Hematopoietic multipotent progenitor cell treated with erythropoietin and hydrocortisone succinate and interleukin-3 and kit ligand, for 17 days (in vitro differentiated cells): ENCODE results near the gene SAMD8.
"Not testable (repeated sequence)": the region's sequence is repeated elsewhere in the genome, so short reads cannot be mapped to it uniquely, and the experiment has no call there.

ENCODE experiments used
- DNase-seq: peaks from one replicate; pipeline ENCODE4 v3.0.0-alpha.2; 2015; ENCODE audit warnings: low spot score

SAMD8 gene

DNA sequence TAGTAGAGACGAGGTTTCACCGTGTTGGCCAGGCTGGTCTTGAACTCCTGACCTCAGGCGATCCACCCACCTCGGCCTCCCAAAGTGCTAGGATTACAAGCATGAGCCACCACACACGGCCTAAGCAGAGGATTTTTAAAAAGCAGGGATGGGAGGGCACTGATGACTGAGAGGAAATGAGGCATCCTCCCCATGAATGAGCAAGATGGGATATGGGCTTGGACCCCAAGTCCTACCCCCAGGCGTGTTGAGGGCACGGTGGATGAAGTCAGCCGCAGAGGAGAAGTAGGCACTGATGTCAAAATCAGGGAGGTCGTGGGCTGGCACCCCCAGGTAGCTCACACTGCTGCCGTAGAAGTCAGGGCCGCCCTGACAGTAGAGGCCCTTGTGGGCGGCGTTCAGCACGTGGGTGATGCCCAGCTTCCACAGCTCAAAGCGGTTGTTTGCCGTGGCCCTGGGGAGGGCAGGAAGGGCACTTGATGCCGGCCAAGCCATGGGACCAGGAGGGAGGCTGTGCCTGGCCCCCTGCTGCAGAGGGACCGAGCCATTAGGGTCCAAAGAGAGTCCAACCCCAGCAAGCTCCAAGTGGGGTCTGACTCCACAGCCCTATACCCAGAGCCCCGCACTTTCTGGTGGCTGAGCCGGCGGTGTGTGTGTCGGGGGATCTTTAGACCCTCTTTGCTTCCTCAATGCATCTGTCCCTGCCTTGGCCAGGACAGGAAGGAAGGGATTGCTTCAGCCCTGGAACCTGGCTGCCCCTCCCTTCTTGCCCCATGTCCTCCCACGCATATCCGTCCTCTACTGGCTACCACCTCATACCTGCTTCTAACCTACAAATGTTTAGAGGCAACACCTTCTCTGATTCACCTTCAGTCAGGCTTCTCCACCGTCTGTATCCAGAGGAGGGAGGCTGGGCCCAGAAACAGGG is 3.4 kb upstream of the SAMD8 start:
- no peak for DNase-seq

GRCh38 chr10:75108684-75109458 is 2.6 kb upstream of the SAMD8 start:
- no peak for DNase-seq

GRCh38 chr10:75109459-75109778 is 2.0 kb upstream of the SAMD8 start:
- no peak for DNase-seq

DNA sequence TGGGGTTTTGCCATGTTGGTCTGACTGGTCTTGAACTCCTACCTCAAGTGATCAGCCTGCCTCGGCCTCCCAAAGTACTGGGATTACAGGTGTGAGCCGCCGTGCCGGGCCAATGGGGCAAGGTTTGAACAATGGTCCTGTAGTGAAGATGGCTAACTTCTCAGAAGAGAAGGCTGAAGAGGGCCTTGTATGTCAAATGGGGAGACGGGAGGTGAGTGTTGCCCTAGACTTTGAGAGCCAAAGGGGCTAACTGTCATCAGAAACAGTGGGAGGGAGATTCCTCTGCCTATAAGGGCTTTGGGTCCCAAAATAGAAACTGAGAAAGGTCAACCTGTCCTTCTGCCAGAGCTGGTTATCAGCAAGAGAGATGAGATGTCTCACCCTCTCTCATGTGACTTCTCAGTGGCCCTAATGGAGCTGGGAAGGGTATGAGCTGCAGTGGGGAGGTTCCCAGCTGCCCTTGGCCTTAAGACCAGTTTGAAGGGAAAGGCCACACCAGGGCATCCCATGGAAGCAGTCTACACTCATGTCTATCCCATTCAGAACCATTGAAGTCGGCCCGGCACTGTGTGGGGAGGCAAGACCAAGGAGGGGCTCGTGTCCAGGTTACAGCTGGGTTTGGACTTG is 1.3 kb upstream of the SAMD8 start:
- DNase-seq, result no peak

DNA sequence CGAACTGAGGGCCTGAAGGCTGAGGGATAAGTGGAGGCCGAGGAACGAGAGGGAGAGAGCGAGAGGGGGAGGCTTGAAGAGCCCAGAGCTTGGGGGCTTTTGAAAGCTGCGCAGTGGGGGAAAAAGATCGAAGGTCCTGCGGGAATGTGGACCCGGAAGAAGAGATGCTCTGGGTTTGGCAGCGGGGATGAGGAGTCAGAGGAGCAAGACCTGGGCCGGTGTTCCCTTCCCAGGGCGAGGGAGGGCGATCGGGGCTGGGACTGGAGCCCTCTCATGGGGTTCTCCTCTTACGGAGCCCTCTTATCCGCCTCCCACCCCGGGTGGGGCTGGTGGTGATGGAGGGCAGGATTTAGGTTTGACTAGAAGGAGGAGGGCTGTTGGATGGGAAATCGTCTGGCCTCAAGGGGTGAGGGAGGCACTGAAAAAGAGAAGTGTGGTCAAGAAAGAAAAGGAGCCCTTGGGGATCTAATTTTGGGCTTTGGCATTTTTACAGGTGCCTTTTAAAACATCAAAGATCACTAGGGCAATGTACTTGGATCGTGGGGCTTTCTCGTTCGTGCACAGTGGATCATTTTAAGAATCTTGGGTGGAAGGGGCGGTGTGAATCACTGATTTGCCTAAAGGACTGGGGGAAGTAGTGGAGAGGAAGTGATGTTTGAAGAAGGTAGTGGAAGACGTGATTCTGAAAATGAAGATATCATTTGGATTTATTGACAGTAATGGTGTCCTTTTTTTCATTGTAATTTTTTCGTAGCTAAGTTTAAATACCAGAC is 637 bp downstream of the SAMD8 start:
- DNase-seq, result peak; percentile 23

DNA sequence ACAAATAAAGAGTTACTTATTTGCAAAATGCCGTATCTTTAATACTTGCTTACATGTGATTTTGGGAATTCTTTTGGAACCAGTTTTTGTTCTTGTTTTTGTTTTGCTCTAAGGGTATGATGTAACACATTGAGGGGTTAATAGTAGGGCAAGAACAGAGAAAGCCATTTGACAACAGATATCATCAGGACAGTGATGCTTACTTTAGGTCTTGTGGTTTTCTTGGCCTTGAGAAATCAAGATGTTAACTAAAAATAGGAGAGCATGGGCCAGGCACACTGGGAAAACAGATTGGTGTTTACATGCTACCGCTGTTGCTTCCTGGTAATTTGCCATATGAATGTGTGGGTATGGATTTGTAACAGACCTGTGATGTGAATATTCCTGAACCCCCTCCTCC is 3.7 kb downstream of the SAMD8 start:
- DNase-seq, result no peak

DNA sequence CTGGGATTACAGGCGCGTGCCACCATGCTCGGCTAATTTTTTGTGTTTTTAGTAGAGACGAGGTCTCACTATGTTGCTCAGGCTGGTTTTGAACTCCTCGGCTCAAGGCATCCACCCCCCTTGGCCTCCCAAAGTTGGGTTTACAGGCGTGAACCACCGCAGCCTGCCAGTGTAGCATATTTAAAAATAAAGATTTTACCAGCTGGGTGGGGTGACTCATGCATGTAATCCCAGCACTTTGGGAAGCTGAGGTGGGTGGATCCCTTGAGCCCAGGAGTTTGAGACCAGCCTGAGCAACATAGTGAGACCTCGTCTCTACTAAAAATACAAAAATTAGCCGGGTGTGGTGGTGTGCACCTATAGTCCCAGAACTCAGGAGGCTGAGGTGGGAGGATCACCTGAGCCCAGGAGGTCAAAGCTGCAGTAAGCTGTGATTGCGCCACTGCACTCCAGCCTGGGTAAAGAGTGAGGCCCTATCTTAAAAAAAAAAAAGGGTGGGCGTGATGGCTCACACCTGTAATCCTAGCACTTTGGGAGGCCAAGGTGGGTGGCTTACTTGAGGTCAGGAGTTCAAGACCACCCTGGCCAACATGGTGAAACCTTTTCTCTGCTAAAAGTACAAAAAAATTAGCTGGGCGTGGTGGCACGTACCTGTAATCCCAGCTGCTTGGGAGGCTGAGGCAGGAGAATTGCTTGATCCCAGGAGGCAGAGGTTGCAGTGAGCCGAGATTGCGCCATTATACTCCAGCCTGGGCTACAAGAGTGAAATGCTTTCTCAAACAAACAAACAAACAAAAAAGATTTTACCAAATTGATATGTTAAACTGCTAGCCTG is 5.7 kb downstream of the SAMD8 start:
- DNase-seq, result not testable (repeated sequence)

- no peak for DNase-seq
Measured at GRCh38 chr10:75117995-75118394, 6.5 kb downstream of the SAMD8 start.

GRCh38 chr10:75119444-75120066 is 8.1 kb downstream of the SAMD8 start:
- DNase-seq, result not testable (repeated sequence)

DNA sequence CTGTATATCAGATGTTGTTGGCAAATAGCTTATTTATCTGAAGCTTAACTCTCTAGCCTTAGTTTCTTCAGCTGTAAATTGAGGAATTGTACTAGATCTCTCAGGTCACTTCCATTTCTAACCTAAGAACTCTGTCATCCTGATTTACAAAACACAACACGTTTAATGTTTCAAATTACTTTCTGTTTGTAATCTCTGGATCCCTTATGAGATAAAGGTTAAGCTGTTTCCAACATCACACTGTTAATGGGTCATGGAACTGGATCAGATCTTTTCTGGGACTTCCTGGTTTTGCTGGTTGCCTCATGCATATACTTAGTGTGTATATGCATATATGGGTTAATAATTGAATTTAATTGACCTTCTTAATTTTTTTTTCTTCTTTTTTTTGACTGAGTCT is 9.9 kb downstream of the SAMD8 start:
- no peak for DNase-seq

DNA sequence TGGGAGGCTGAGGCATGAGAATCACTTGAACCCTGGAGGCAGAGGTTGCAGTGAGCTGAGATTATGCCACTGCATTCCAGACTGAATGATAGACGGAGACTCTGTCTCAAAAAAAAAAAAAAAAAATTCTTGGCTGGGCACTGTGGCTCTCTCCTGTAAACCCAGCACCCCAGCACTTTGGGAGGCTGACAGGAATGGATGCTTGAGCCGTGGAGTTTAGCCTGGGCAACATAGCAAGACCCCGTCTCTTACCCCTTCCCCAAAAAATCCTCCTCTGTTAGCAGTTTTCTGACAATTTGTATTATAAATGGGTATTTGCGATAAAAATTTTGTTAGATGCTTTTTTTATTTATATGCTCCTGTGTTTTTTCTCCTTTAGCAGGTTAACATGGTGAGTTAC is 11.0 kb downstream of the SAMD8 start:
- DNase-seq, result no peak

DNA sequence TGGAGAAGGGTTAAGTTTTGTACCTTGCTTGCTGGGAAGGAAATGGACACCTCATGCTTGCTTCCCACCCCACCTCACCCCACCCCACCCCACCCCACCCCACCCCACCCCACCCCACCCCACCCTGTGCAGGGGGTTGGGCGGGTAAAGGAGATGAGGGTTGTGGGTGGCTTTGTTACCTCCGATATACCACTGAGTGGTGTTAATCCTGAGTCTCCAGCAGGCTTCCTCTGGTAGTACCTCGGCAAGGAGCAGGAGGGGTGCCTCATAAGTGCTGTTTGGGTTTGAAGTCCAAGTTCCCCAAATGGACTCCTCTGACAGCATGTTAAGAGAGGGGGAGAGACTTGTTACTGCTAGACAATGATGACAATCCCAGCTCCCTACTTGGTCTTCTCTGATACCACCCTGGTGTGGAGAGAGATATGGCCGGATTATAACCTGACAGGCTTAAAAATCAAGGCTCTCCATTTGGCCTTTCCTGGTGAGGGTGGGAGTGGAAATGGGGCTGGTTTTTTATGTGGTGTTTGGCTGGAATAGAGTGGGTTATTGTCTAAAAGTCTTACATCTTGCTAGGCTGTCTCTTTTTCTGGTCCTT is 11.7 kb downstream of the SAMD8 start:
- DNase-seq, result no peak

GRCh38 chr10:75126277-75126676 is 14.8 kb downstream of the SAMD8 start:
- DNase-seq, result no peak

- no peak for DNase-seq
Measured at GRCh38 chr10:75127471-75127870, 16.0 kb downstream of the SAMD8 start.

DNA sequence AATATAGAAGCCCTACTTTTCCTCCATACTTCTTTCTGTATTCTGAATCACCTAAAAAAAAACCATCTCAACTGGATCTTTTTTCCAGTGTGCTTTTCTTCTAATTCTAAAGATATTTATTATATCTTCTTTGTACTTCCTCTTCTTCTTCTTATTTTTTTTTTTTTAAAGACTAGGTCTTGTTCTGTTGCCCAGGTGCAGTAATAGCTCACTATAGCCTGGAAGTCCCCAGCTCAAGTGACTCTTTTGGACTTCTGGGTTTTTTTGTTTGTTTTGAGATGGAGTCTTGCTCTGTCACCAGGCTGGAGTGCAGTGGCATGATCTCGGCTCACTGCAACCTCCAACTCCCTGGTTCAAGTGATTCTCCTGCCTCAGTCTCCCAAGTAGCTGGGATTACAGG is 17.5 kb downstream of the SAMD8 start:
- DNase-seq, result not testable (repeated sequence)

DNA sequence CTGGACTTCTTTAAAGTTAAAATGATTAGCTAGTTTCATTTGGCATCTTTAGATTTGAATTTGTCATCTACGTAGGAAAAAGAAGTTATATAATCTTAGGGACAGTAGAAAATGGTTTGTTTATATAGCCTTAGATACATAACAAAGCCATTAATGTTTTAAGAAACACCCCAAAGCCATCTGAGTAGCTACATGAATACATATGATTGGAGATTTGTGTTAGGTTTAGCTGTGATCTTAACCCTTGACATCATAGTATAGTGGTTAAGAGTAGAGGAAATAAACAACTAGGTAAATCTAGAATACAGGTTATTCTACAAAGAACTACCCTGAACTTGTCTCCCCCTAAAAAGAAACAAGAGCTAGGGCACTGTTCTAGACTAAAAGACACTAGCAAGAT is 18.1 kb downstream of the SAMD8 start:
- DNase-seq, result no peak

- DNase-seq, result not testable (repeated sequence)
Measured at GRCh38 chr10:75133701-75134100, 22.2 kb downstream of the SAMD8 start.

DNA sequence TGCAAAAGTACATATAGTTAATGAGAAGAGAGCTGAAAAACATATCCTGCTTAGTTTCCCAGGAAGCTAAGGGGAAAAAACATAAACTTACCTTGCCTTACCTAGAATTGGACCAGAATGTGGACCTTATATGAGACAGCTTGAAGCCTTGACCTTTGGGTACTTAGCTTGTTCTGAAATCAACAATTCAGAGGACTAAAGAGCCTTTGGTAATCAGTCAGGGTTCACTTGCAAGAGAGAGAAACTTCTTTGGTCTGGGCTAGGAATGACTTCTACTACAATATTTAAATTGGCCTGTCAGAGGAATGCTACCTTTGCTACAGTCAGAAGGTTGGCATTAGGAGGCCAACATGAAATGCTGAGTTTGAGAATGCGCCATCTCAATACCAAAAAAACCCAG is 24.9 kb downstream of the SAMD8 start:
- DNase-seq, result no peak

DNA sequence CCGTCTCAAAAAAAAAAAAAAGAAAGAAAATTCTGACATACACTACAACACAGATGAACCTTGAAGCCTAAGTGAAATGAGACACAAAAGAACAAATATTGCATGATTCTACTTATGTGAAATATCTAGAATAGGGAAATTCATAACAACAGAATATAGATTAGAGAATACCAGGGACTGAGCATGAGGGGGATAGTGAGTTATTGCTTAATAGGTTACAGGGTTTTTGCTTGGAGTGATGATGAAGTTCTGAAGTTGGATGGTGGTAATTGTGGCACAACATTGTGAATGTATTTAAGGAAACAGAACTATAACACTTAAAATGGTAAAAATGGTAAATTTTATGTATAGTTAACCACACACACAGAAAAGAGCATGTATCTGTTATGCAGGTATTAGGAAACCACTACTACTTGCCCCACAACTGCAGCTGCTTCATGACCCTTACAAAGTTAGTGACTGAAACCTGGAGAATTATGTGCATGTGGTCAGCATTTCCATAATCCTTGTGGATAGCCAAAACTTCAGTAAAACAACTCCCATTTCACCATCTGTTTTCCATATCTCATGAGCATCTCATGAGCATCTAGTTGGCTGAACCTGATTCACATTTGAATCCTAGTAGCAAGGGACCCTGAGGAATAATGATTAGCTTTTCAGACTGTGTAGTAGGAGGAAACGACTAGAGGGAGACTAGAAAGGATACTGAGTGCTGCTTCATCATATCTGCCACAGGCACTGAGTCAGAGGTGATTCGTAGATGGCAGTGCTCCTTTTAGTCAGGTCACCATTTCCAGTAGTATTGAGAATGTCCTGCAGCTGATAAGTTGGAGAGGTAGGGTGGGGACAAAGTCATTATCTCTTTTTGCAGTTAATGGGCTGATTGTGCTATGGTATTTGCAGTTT is 26.3 kb downstream of the SAMD8 start:
- peak; percentile 33 for DNase-seq
